Gastrocnemius medialis (tissue), 4 donors: ENCODE measurements around the gene TLR9. TPM values are rescaled to one million over a fixed set of nuclear protein-coding genes. Genes with fewer than 3 reads are reported as not detected.

ENCODE experiments used
- ATAC-seq, 2 donors: fragments of 150-250 bp; one replicate each; pipeline ENCODE4 v1.9.1; 2016
- DNase-seq, 2 donors: peaks; one replicate each; pipeline ENCODE4 v3.0.0-alpha.2; 2019
- H3K27ac ChIP-seq, 4 donors: fragments of 200-600 bp; sonication (generic); 1 replicate in 1 of 4; 2 replicates in 3 of 4; pipeline ENCODE4 v1.5.1; 2016 to 2018; ENCODE audit warnings: mild to moderate bottlenecking in 2 of 4, moderate library complexity in 1 of 4
- H3K27me3 ChIP-seq, 3 donors: fragments of 200-600 bp; sonication (generic) in 2 of 3; 1 replicate in 1 of 3; 2 replicates in 2 of 3; pipeline versions ENCODE4 v1.5.1 to v1.6.0; 2016 to 2019; ENCODE audit warnings: mild to moderate bottlenecking in 1 of 3, moderate library complexity in 1 of 3
- H3K36me3 ChIP-seq, 2 donors: fragments of 200-600 bp; sonication (generic) in 1 of 2; one replicate each; pipeline ENCODE4 v1.5.1; 2017 to 2018
- H3K4me1 ChIP-seq, 2 donors: fragments of 200-600 bp; sonication (generic) in 1 of 2; one replicate each; pipeline ENCODE4 v1.5.1; 2016 to 2017; ENCODE audit warnings: mild to moderate bottlenecking in 2 of 2
- H3K4me3 ChIP-seq, 4 donors: fragments of 200-600 bp; sonication (generic) in 3 of 4; 1 replicate in 1 of 4; 2 replicates in 3 of 4; pipeline ENCODE4 v1.5.1; 2016 to 2019; ENCODE audit warnings: mild to moderate bottlenecking in 2 of 4
- H3K9me3 ChIP-seq, 3 donors: fragments of 200-600 bp; sonication (generic) in 2 of 3; 1 replicate in 1 of 3; 2 replicates in 2 of 3; pipeline ENCODE4 v1.5.1; 2016 to 2019
- POLR2A ChIP-seq, 2 donors: fragments of 450-650 bp; IDR thresholded peaks; one replicate each; pipeline ENCODE4 v1.6.1; 2017; ENCODE audit warnings: antibody characterized with exemption in 2 of 2, mild to moderate bottlenecking in 2 of 2, moderate library complexity in 2 of 2
- in situ Hi-C, 4 donors: fragments of 200-750 bp; cut with MboI; loops; one replicate each; pipeline versions ENCODE4 v1.15.0 to v1.8.0; 2017; ENCODE audit warnings: low sequenced_read_pairs in 4 of 4
- intact Hi-C: fragments of 100-400 bp; cut with DNase I; formaldehyde crosslinking; loops from one replicate; pipeline ENCODE4 v1.15.1; 2023; ENCODE audit warnings: low total_unique reads
- total RNA-seq, 4 donors: library from RNA; depleted of rRNA; stranded (reverse); fragments of >200 nt; gene quantifications; one replicate each; pipeline versions ENCODE4 v1.1.0 to v1.2.3, GENCODE V29; 2016
- TF ChIP-seq, protein P1 (sequence below), 5 experiments: fragments of 450-650 bp in 3 of 5; fragments of 200-600 bp in 2 of 5; sonication (generic) in 2 of 5; IDR thresholded peaks in 4 of 5; conservative IDR thresholded peaks in 1 of 5; 1 replicate in 4 of 5; 2 replicates in 1 of 5; pipeline ENCODE4 v1.5.1; 2016 to 2019; ENCODE audit warnings: antibody characterized with exemption in 5 of 5, mild to moderate bottlenecking in 3 of 5, moderate library complexity in 3 of 5

The TLR9 gene
- total RNA-seq, 4 donors from 2014 or later, result 0.07 to 0.41 (median 0.13) TPM; not detected in 1

- peak; percentile 10 to 14 for ATAC-seq
- in situ Hi-C loops, result loop anchor here in 1 of 4 donors (10.0 kb wide), 1 partner anchor 108 kb away; no protein-coding TSS in a partner anchor
- intact Hi-C loops, result loop anchor here (5.0 to 10.0 kb wide), 2 partner anchors 215 to 608 kb away; partner anchors contain the start of gene TNNC1
- peak in 1 of 2 donors; percentile 47 for DNase-seq
- H3K9me3 ChIP-seq, result no peaks in the 10 kb centered on the region
- H3K4me3 ChIP-seq, result peak overlapping the region in 3 of 4 donors; percentile 72 to 95 (median 91)
- H3K36me3 ChIP-seq, result no peaks in the 10 kb centered on the region
- peak overlapping the region; percentile 99 to 100 (median 100) for H3K27ac ChIP-seq
- H3K4me1 ChIP-seq, result peaks cover 60 to 67% of the 10 kb centered on the region in 2 donors
- H3K27me3 ChIP-seq, result no peaks in the 10 kb centered on the region
- peak; percentile 27 to 33 for TF ChIP-seq POLR2A (IDR thresholded peaks at IDR 0.05)
- TF ChIP-seq, protein P1, sequence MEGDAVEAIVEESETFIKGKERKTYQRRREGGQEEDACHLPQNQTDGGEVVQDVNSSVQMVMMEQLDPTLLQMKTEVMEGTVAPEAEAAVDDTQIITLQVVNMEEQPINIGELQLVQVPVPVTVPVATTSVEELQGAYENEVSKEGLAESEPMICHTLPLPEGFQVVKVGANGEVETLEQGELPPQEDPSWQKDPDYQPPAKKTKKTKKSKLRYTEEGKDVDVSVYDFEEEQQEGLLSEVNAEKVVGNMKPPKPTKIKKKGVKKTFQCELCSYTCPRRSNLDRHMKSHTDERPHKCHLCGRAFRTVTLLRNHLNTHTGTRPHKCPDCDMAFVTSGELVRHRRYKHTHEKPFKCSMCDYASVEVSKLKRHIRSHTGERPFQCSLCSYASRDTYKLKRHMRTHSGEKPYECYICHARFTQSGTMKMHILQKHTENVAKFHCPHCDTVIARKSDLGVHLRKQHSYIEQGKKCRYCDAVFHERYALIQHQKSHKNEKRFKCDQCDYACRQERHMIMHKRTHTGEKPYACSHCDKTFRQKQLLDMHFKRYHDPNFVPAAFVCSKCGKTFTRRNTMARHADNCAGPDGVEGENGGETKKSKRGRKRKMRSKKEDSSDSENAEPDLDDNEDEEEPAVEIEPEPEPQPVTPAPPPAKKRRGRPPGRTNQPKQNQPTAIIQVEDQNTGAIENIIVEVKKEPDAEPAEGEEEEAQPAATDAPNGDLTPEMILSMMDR (IDR thresholded peaks at IDR 0.05 in 4 of 5, conservative IDR thresholded peaks at IDR 0.05 in 1 of 5), result no peak
These were observed 11.7 kb upstream of the TLR9 start for GRCh38 chr3:52237006-52237656.

GRCh38 chr3:52236424-52236886 is 11.0 kb upstream of the TLR9 start:
- in situ Hi-C loops (loop anchor here in 1 of 4 donors (10.0 kb wide), 1 partner anchor 108 kb away; no protein-coding TSS in a partner anchor), intact Hi-C loops (loop anchor here (5.0 to 10.0 kb wide), 2 partner anchors 216 to 608 kb away; partner anchors contain the start of gene TNNC1)
- H3K27me3 ChIP-seq, result no peaks in the 10 kb centered on the region
- DNase-seq (peak in 1 of 2 donors; percentile 80), ATAC-seq (peak in 1 of 2 donors; percentile 13)
- no peaks in the 10 kb centered on the region for H3K9me3 ChIP-seq
- H3K36me3 ChIP-seq, result peaks cover 0 to 3% of the 10 kb centered on the region in 2 donors
- TF ChIP-seq, protein P1 (IDR thresholded peaks at IDR 0.05 in 4 of 5, conservative IDR thresholded peaks at IDR 0.05 in 1 of 5), result peak in 3 of 5 experiments; percentile 16 to 50 (median 35)
- no peak for TF ChIP-seq POLR2A (IDR thresholded peaks at IDR 0.05)
- H3K27ac ChIP-seq, result peak overlapping the region; percentile 99 to 100 (median 100)
- no peak overlapping the region for H3K4me3 ChIP-seq
- peaks cover 65 to 72% of the 10 kb centered on the region in 2 donors for H3K4me1 ChIP-seq

GRCh38 chr3:52234516-52235447 is 9.3 kb upstream of the TLR9 start:
- Histone ChIP-seq H3K4me3 (peak overlapping the region; percentile 70 to 83 (median 70)), H3K9me3 (no peaks in the 10 kb centered on the region), H3K4me1 (peaks cover 59 to 67% of the 10 kb centered on the region in 2 donors), H3K27me3 (no peaks in the 10 kb centered on the region), H3K27ac (peak overlapping the region; percentile 99 to 100 (median 100)), H3K36me3 (peaks cover 0 to 20% of the 10 kb centered on the region in 2 donors)
- intact Hi-C loops (loop anchor here (1.0 to 10.0 kb wide), 3 partner anchors 44 to 610 kb away; partner anchors contain the start of genes TNNC1 and WDR82), in situ Hi-C loops (loop anchor here in 3 of 4 donors (5.0 to 10.0 kb wide), 3 partner anchors 43 to 110 kb away; partner anchors contain the start of gene WDR82 (in 2 of the 3))
- ATAC-seq, result peak; percentile 57 to 62
- peak; percentile 97 to 98 for TF ChIP-seq POLR2A (IDR thresholded peaks at IDR 0.05)
- TF ChIP-seq, protein P1 (IDR thresholded peaks at IDR 0.05 in 4 of 5, conservative IDR thresholded peaks at IDR 0.05 in 1 of 5), result peak in 2 of 5 experiments; percentile 48 to 61
- DNase-seq, result peak; percentile 86 to 93

DNA sequence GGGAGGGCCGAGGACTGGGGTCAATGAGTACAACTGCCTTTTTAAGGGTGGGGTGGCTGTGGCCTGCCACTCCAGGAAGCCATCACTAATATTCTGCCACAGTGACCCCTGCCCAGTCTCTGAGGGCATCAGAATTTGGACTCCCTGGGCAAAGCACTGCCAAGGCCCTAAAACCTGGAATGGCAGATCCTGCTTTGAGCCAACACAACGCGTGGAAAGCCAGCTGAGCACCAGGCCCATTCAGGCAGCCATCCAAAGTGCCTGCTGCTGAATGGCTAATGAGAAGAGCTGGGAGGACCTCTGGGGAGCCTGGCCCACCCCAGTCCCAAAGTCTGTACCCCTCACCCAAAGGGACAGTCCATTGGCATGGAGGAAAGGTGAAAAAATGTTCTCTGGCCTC is 8.5 kb upstream of the TLR9 start:
- Histone ChIP-seq H3K4me1 (peaks cover 56 to 63% of the 10 kb centered on the region in 2 donors), H3K9me3 (no peaks in the 10 kb centered on the region), H3K27ac (peak overlapping the region; percentile 99 to 100 (median 100)), H3K36me3 (peaks cover 0 to 28% of the 10 kb centered on the region in 2 donors), H3K27me3 (no peaks in the 10 kb centered on the region), H3K4me3 (peak overlapping the region; percentile 70 to 83 (median 70))
- intact Hi-C loops, result loop anchor here (10.0 kb wide), 1 partner anchor 611 kb away; no protein-coding TSS in a partner anchor
- TF ChIP-seq, protein P1 (IDR thresholded peaks at IDR 0.05 in 4 of 5, conservative IDR thresholded peaks at IDR 0.05 in 1 of 5), result no peak
- peak in 1 of 2 donors; percentile 14 for TF ChIP-seq POLR2A (IDR thresholded peaks at IDR 0.05)
- peak; percentile 49 to 79 for DNase-seq
- ATAC-seq, result peak; percentile 18 to 25
- in situ Hi-C loops, result loop anchor here in 3 of 4 donors (5.0 to 10.0 kb wide), 3 partner anchors 43 to 111 kb away; partner anchors contain the start of gene WDR82 (in 2 of the 3)
